ENCODE results near the gene TRIO. TPM values are rescaled to one million over a fixed set of nuclear protein-coding genes. Genes with fewer than 3 reads are reported as not detected.

The TRIO gene
- total RNA-seq, 1 experiment from 2014 or later: 150 TPM

DNA sequence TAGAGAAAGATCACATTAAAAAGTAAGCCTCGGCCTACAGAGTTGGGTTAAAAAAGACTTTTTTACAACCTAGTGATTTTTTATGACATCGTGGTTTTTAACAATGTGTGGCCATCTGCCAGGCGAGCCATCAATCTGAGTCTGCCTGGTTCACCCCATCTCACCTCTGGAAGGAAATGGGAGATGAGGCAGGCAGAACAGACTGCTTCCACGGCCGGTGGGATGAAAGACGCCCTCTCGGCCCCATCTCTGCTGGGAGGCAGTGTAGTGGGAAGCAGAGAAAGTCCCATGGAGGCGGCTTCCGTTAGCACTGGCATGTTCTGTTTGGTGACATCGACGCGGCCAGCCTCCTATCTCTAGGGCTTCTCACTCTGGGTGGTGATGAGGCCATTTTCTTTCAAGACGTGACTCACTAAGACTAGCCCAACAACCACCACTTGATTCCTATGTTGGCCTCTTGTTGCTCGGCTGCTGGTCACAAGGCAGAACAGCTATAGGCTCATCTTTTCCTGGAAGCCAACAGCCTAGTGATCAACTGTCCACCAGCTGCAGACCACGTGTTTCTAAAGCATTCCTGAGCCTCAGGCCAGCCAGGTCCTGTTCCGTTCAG is 306.0 kb downstream of the TRIO start:
- in situ Hi-C loops (cut with HindIII; ENCODE audit: low pct_unique_long_range_greater_than_20kb, low sequenced_read_pairs): no loop called here
- DNase-seq (ENCODE audit: low read depth, low spot score): peak; percentile 90

DNA sequence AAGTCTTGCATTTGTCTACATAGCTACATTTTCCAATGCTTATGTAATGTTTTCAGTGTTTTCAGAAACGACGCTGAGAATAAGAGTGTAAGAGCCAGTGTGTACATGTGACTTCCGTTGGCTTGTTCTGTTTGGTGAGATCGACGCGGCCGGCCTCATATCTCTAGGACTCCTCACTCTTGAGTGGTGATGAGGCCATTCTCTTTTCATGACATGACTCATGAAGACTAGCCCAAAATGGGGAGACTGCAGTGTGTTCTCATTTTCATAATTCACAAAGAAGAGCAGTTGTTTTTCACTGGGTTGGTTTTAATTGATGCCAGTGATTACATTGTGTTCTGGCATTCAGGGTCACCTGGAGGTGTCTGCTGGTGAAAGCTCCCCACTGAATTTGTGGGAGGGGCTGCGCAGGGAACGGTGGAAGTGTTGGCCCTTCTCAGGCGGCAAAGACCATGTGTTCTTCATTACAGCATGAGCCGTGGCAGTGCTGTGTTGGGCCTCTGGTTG is 306.9 kb downstream of the TRIO start:
- in situ Hi-C loops (cut with HindIII; ENCODE audit: low pct_unique_long_range_greater_than_20kb, low sequenced_read_pairs): no loop called here
- no peak for DNase-seq (ENCODE audit: low read depth, low spot score)

DNA sequence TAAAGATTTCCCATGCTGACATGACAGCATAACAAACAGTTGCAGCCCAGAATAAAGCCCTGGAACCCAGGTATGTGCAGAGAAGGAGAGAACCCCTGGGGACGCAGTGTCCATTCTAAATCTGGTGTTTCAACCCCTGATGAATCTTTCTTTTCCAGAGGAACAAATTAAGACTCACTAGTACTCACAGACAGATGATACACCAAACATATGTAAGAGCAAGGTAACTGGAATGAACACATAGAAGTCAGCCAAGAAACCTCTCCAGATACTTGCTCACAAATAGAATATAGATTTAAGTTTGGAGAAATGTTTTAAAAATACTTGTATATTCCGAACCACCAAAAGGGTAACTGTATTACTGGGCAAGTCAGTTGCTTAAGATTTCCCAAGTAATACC is 307.6 kb downstream of the TRIO start:
- in situ Hi-C loops (cut with HindIII; ENCODE audit: low pct_unique_long_range_greater_than_20kb, low sequenced_read_pairs): no loop called here
- DNase-seq (ENCODE audit: low read depth, low spot score): no peak

DNA sequence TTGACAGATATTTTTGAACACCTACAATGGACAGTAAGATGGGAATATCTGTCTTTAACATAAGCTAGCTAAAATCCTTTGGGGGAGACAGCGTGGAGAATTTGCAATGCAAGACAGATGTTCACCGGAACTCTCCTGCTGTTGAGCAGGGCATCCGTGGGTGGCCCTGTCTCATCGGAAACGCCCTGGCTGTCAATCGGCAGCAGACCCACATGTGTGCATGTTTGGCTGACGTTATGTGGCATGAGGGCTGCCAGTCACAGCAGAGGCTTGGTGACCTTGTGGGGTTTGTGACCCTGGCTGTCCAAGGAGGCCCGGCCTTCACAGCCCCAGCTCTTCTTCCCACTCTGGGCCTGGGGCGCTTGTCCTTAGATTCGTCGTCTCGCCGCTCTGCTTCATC is 308.7 kb downstream of the TRIO start:
- no peak for DNase-seq (ENCODE audit: low read depth, low spot score)
- in situ Hi-C loops (cut with HindIII; ENCODE audit: low pct_unique_long_range_greater_than_20kb, low sequenced_read_pairs): no loop called here

DNA sequence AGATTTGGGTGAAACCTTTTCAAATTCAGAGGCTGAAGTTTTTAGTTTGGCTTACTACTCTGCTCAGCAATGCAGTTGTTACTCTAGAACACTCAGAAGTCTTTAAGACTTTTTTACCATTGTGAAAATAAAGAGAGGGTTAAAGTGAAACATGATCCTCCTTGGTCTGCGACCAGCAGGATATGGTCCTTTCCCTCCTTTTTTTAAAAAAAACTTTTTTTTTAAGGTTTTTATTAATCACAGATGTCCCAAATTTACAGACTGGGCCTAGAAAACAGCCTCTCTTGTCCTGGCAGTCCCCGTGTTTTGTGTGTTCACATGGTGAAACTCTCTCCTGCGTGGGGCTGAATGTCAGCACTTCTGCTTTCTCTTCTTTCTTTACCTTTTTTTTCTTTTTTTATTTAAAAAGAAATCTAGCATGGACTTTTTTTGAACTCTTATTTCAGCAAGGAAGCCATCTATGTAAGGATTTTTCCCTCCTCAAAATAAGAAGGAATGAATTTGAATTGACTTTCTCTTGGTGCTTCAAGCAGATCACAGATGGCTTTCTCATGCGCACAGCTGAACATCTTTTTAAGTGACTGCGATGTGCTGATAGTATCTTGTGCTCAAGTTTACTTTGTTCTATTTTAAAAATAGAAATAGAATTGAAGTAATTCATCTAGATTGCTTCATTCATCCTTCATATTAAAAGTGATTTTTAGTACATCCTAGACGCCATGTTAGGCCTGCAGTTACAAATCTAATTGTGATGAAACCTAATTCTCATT is 309.7 kb downstream of the TRIO start:
- no peak for DNase-seq (ENCODE audit: low read depth, low spot score)

DNA sequence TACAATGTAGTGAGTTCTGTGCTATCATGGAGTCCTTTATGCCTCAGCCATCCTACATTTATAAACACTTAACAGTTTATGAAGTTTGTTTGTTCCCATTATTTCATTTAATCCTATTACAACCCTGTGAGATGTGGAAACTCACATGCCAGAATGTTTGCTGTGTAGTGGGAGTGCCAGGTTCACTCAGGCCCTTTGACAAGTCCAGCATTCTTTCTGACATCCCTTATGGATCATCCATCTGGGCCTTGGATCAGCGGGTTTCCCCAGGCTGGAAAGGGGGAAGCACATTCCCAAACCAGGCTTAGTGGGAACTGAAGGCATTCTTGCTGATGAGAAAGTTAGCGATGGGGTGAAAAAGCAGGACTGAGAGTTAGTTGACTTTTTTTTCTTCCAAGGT is 310.3 kb downstream of the TRIO start:
- in situ Hi-C loops (cut with HindIII; ENCODE audit: low pct_unique_long_range_greater_than_20kb, low sequenced_read_pairs): no loop called here

More for the DNA sequence above, 309.7 kb downstream of the TRIO start:
- in situ Hi-C loops (cut with HindIII; ENCODE audit: low pct_unique_long_range_greater_than_20kb, low sequenced_read_pairs): no loop called here

DNA sequence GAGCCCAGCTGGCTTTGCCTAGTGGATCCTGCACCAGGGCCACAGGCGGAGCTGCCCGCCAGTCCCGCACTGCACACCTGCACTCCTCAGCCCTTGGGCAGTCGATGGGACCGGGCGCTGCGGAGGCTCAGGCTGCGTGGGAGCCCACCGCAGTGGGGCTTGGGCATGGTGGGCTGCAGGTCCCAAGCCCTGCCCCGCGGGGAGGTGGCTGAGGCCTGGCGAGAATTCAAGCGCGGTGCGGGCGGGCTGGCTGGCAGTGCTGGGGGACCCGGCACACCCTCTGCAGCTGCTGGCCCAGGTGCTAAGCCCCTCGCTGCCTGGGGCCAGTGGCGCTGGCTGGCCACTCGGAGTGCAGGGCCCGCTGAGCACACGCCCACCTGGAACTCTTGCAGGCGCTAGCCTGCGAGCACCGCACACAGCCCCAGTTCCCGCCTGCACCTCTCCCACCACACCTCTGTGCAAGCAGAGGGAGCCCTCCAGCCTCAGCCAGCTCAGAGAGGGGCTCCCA is 312.7 kb downstream of the TRIO start:
- DNase-seq (ENCODE audit: low read depth, low spot score): no peak
- in situ Hi-C loops (cut with HindIII; ENCODE audit: low pct_unique_long_range_greater_than_20kb, low sequenced_read_pairs): no loop called here

More for the DNA sequence above, 310.3 kb downstream of the TRIO start:
- DNase-seq (ENCODE audit: low read depth, low spot score): no peak

DNA sequence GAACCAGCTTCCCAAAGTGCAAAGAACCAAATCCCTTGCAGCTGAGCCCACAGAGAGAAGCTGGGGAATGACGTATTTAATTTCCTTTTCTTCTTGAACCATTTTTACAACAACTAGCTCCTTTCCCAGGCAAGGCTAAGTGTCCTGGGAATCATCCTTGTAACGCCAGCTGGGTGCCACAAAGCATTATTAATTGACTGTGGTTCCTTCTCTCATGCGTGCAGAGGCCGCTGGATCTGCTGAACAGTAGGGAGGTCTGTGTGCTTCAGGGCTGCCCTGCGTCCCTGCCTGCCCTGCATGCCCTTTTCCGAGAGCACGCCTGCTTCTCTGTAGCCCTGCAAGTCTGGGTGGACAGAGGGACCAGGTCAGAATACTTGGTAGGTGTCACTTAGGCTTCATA is 314.3 kb downstream of the TRIO start:
- no peak for DNase-seq (ENCODE audit: low read depth, low spot score)
- in situ Hi-C loops (cut with HindIII; ENCODE audit: low pct_unique_long_range_greater_than_20kb, low sequenced_read_pairs): no loop called here

DNA sequence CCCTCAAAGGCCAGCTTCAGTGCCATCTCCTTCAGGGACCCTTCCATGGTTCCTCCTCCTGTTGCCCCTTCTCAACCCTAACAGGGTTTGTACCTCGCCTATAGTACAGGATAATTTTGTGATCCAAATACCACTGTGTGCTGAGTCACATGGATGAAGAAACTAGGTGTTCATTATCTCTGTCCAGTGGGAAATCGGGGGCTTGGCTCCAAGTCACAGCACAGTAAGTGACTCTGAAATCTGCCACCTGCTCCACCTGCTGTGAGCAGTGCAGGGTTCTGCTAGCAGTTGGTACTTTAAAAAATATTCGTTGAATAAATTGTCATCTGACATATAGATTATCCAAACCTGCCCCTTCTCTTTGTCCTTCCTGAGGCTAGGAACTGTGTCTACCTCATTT is 315.3 kb downstream of the TRIO start:
- no peak for DNase-seq (ENCODE audit: low read depth, low spot score)
- in situ Hi-C loops (cut with HindIII; ENCODE audit: low pct_unique_long_range_greater_than_20kb, low sequenced_read_pairs): no loop called here

DNA sequence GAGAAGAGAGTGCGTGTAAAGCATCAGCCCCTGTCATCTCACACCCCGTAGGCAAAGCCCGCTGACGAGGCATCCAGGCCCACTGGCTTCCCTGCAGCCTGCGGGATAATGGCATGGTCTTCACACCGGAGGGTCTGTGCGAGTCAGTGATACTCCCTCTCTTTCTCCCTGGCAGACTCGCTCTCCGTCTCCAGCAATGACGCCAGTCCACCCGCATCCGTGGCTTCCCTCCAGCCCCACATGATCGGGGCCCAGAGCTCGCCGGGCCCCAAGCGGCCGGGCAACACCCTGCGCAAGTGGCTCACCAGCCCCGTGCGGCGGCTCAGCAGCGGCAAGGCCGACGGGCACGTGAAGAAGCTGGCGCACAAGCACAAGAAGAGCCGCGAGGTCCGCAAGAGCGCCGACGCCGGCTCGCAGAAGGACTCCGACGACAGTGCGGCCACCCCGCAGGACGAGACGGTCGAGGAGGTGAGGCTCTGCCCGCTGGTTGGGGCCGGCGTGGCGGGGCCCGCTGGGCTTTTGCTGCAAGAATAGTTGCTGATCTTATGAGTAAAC is 317.8 kb downstream of the TRIO start:
- in situ Hi-C loops (cut with HindIII; ENCODE audit: low pct_unique_long_range_greater_than_20kb, low sequenced_read_pairs): no loop called here
- no peak for DNase-seq (ENCODE audit: low read depth, low spot score)

DNA sequence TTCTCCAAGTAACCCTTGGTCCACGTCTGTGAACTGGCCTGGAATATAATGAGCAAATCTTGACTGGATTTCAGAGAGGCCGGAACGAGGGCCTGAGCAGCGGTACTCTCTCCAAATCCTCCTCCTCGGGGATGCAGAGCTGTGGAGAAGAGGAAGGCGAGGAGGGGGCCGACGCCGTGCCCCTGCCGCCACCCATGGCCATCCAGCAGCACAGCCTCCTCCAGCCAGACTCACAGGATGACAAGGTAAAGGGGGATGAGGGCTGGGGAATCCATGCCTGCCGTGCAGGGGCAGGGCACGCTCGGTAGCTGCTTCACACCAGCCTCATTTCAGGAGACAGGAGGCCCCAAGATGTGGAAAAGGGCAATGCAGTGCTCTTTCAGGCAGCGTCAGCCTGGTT is 319.5 kb downstream of the TRIO start:
- in situ Hi-C loops (cut with HindIII; ENCODE audit: low pct_unique_long_range_greater_than_20kb, low sequenced_read_pairs): no loop called here
- no peak for DNase-seq (ENCODE audit: low read depth, low spot score)

DNA sequence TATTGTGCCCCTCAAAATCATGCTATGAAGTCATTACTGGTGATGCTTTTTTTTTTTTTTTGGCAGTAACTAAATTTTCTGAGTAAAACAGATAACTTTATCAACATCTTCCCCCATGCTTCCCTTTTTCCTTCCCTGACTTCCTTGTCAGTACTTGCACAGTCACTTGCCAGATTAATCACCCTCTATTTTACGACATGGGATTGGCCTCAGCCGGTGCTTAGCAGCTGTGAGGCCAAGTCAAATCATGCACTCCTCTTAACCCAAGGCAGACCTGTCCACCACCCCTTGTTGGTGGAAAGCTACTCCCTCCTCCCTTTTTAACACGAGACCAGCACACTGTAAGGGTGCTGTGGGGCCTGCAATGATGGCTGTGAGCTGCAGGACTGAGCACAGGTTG is 320.5 kb downstream of the TRIO start:
- in situ Hi-C loops (cut with HindIII; ENCODE audit: low pct_unique_long_range_greater_than_20kb, low sequenced_read_pairs): no loop called here
- no peak for DNase-seq (ENCODE audit: low read depth, low spot score)

DNA sequence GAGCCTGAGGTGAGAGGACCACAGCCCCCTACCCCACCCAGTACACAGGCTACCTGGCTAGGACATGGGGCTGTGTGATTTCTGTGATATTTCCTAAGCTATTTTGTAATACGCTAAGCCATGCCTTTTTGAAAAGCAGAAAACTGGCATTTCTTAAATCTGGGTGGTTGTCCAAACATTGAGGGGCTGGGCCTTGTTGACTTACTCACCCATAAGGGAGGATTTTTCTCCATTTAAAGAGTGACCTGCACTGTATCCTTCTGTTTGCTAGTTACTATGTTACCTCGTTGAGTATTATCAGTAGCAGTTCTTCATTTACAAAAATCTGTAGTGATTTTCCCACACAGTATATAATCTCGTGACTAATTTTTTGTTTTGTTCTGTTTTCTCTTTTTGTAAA is 321.0 kb downstream of the TRIO start:
- no peak for DNase-seq (ENCODE audit: low read depth, low spot score)
- in situ Hi-C loops (cut with HindIII; ENCODE audit: low pct_unique_long_range_greater_than_20kb, low sequenced_read_pairs): no loop called here

DNA sequence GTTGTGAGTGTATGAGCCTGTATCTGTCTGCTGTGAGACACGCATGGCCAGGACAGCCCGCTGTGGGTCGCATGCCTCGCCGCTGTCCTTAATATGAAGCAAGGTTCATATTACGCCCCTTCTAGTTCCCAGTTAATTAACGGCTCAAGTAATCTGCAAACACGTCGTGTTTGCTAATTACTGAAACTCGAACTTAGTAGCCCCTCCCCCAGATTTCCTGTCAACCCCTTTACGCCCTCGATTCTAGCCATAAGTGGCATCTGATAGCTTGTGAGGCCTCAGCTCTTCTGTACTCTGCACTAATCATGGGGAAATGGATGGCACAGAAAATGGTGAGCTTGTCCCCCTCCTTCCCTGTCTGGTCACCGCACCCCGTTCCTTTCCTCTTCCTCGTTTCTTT is 321.5 kb downstream of the TRIO start:
- in situ Hi-C loops (cut with HindIII; ENCODE audit: low pct_unique_long_range_greater_than_20kb, low sequenced_read_pairs): no loop called here
- DNase-seq (ENCODE audit: low read depth, low spot score): no peak

DNA sequence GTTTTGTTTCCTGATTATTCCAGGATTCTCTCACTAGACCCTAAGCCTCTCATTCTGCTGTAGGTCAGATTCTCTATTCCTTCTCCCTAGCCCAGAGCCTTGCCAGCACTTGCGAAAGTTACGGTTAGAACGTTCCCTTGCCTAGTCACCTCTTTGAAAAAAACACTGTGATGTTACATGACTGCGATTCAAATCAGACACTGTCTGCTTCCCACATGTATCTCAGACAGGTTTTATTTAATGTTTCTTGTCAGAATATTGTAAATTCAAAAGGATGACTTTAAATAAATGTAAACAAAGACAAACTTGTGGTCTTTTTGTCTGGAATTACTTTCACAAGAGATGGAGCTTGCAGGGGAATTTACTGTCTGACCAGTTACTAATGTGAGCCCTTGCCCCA is 322.0 kb downstream of the TRIO start:
- no peak for DNase-seq (ENCODE audit: low read depth, low spot score)
- in situ Hi-C loops (cut with HindIII; ENCODE audit: low pct_unique_long_range_greater_than_20kb, low sequenced_read_pairs): no loop called here

DNA sequence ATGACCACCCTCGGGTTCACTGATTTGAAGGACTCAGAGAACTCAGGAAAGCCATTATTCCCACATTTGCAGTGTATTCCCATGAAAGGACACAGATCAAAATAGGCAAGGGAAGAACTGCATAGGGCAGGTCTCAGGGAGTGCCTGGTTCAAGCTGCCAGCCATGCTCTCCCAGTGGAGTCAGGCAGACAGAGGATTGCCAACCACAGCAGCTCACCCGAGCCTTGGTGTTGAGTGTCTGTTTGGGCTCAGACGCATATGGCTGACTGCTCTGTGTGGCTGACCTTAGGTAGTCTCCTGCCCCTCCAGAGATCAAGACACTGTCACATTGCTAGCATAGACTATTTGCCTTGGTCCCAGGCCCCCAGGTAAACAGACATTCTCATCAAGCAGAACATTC is 322.6 kb downstream of the TRIO start:
- in situ Hi-C loops (cut with HindIII; ENCODE audit: low pct_unique_long_range_greater_than_20kb, low sequenced_read_pairs): no loop called here
- DNase-seq (ENCODE audit: low read depth, low spot score): no peak

DNA sequence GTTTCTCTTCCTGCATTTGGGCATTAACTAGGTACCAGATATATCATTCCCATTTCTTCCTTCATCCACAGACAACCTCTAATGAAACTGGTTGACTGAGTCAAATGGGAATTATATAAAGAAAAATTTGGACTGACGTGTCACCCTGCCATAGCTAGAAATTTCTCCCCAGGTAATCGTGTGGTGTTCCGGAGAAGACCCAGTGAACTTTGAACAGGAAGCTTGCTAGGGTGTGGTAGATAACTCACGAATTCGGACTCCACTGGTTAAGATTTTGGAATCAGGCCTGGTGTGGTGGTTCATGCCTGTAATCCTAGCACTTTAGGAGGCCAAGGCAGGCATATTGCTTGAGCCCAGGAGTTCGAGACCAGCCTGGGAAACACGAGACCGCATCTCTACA is 324.1 kb downstream of the TRIO start:
- in situ Hi-C loops (cut with HindIII; ENCODE audit: low pct_unique_long_range_greater_than_20kb, low sequenced_read_pairs): no loop called here
- no peak for DNase-seq (ENCODE audit: low read depth, low spot score)

DNA sequence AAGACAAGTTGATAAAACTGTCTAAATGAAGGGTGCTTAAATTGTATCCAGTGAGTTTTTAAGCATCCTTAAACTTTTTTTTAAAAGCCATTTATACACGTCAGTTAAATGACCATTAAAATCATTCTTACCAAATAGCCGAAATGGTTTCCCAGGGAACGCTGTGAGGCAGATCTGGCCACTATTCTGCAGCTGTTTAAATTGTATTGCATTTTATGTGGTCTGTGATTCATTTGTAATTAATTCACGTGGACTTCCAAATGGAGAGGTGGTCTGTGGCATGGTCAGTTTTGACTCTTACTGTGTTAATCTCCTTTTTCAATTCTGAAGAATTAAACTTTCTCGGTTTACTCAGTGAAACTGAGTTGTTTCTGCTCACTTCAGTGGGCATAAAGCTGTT is 324.7 kb downstream of the TRIO start:
- in situ Hi-C loops (cut with HindIII; ENCODE audit: low pct_unique_long_range_greater_than_20kb, low sequenced_read_pairs): no loop called here
- no peak for DNase-seq (ENCODE audit: low read depth, low spot score)
